HUDEP-2 (cell line): ENCODE results near the gene LDHAL6A.

Source experiments
- DNase-seq, 76 experiments: peaks; one replicate each; lab custom pipeline; 2025; ENCODE audit not compliant: unreplicated experiment in 76 of 76; lab: John Stamatoyannopoulos, UW

The LDHAL6A gene

GRCh38 chr11:18490319-18490718 is 34.7 kb downstream of the LDHAL6A start:
- no peak for DNase-seq

- DNase-seq: no peak
Measured at GRCh38 chr11:18490736-18491485, 35.3 kb downstream of the LDHAL6A start.

- no peak for DNase-seq
Measured at GRCh38 chr11:18491924-18492323, 36.3 kb downstream of the LDHAL6A start.

GRCh38 chr11:18492888-18493287 is 37.2 kb downstream of the LDHAL6A start:
- no peak for DNase-seq

GRCh38 chr11:18493310-18493709 is 37.7 kb downstream of the LDHAL6A start:
- no peak for DNase-seq

- DNase-seq: no peak
Measured at GRCh38 chr11:18495271-18495670, 39.6 kb downstream of the LDHAL6A start.

GRCh38 chr11:18495703-18496102 is 40.0 kb downstream of the LDHAL6A start:
- DNase-seq: no peak

- DNase-seq: no peak
Measured at GRCh38 chr11:18498039-18498438, 42.4 kb downstream of the LDHAL6A start.

- DNase-seq: no peak
Measured at GRCh38 chr11:18501629-18502028, 46.0 kb downstream of the LDHAL6A start.

GRCh38 chr11:18502352-18502751 is 46.7 kb downstream of the LDHAL6A start:
- no peak for DNase-seq

- no peak for DNase-seq
Measured at GRCh38 chr11:18521122-18521521, 65.5 kb downstream of the LDHAL6A start.

GRCh38 chr11:18522388-18522787 is 66.7 kb downstream of the LDHAL6A start:
- DNase-seq: peak in 3 of 76 experiments; percentile 1 to 3 (median 2)

GRCh38 chr11:18523084-18523483 is 67.4 kb downstream of the LDHAL6A start:
- no peak for DNase-seq

GRCh38 chr11:18524248-18524647 is 68.6 kb downstream of the LDHAL6A start:
- DNase-seq: no peak

- peak in 2 of 76 experiments; percentile 3 to 55 for DNase-seq
Measured at GRCh38 chr11:18526130-18526520, 70.5 kb downstream of the LDHAL6A start.

GRCh38 chr11:18526521-18527296 is 71.1 kb downstream of the LDHAL6A start, which contains the start of gene TSG101:
TSG101 (minus strand) TSS chr11:18526942; CDS start chr11:18526816, 126 bp downstream.
- peak in 75 of 76 experiments; percentile 14 to 92 (median 82) for DNase-seq

GRCh38 chr11:18527512-18527911 is 71.9 kb downstream of the LDHAL6A start:
- DNase-seq: peak in 1 of 76 experiments; percentile 0
